ENCODE measurements around the gene SLC15A1.

The SLC15A1 gene

GRCh38 chr13:98751861-98752466 is 508 bp downstream of the SLC15A1 start:
- DNase-seq (ENCODE audit: low read depth), result no peak

- DNase-seq (ENCODE audit: low read depth), result no peak
Measured at GRCh38 chr13:98751367-98751782, 1.1 kb downstream of the SLC15A1 start.

- DNase-seq (ENCODE audit: low read depth), result no peak
Measured at GRCh38 chr13:98749501-98749900, 3.0 kb downstream of the SLC15A1 start.

DNA sequence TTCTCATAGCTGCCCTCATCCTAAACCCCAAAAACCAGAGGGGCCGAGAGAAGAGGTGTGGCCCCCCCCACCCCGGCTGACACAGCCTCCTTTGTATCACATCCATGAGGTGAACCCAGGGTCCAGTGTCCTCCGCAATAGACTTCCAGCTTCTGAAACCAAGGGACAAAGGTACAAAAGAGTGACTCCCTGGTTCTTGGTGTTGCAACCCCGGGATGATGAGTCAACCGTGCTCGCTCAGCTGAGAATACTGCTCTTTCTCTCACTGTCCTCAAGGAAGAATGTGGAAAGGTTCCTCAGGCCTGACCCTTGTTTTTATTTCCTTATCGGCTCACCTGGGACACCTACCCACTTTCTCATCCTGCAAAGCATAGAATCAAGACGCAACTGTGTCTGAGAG is 5.5 kb downstream of the SLC15A1 start:
- DNase-seq (ENCODE audit: low read depth), result no peak

GRCh38 chr13:98743377-98743776 is 9.1 kb downstream of the SLC15A1 start:
- no peak for DNase-seq (ENCODE audit: low read depth)

GRCh38 chr13:98742961-98743360 is 9.5 kb downstream of the SLC15A1 start:
- DNase-seq (ENCODE audit: low read depth), result no peak

DNA sequence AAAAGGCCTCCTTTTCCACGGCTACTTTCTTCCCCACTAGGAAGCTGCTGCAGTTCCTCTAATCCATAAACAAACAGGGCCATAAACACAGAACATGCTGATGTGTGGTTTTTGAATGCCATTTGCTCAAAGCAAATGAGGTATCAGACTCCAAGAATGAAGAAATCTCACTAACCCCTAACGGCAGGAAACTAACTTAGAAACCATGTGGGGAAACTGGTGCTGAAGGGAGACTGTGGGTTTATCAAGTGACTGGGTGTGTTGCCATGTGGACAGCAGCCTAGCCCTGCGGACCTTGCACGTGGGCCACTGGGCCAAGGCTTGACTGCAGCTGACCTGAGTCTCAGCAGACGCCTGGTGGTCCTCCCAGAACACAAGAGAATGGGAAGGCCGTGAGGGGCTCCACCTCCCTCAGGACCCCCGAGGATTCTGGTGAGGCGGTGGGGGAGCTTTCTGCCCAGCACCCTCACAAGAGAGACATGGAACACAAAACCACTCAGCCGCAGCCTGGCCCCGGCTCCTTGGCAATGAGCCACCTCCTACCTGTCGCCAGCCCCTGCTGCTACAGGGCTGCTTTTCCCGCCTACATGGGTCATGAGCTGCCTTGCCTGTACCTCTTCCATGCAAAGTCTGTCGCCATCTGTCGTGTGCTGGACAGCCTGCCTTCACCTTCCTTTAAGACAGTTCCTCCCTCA is 10.6 kb downstream of the SLC15A1 start:
- DNase-seq (ENCODE audit: low read depth), result no peak

GRCh38 chr13:98740131-98740530 is 12.3 kb downstream of the SLC15A1 start:
- no peak for DNase-seq (ENCODE audit: low read depth)

DNA sequence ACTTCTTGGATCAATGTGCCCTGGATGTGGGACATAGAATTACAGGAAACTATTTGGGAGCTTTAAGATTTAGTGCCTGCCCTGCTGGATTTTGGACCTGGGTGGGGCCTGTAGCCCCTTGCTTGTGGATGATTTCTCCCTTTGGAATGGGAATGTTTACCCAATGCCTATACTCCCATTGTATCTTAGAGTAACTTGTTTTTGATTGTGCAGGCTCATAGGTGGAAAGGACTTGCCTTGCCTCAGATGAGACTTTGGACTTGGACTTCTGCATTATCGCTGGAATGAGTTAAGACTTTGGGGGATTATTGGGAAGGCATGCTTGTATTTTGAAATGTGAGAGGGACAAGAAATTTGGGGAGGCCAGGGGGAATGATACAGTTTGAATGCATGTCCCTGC is 13.5 kb downstream of the SLC15A1 start:
- no peak for DNase-seq (ENCODE audit: low read depth)

DNA sequence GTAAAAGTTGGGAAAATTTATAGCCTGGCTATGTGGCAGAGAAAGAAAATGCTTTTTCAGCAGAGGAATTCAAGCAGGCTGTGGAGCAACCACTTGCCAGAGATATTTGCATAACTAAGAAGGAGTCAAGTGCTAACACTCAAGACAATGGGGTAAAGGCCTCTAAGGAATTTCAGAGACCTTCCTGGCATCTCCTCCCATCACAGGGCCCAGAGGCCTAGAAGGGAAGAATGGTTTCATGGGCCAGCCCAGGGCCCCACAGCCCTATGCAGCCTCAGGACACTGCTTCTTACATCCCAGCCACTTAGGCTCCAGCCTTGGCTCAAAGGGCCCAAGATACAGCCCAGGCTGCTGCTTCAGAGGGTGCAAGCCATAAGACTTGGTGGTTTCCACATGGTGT is 14.3 kb downstream of the SLC15A1 start:
- DNase-seq (ENCODE audit: low read depth), result no peak

DNA sequence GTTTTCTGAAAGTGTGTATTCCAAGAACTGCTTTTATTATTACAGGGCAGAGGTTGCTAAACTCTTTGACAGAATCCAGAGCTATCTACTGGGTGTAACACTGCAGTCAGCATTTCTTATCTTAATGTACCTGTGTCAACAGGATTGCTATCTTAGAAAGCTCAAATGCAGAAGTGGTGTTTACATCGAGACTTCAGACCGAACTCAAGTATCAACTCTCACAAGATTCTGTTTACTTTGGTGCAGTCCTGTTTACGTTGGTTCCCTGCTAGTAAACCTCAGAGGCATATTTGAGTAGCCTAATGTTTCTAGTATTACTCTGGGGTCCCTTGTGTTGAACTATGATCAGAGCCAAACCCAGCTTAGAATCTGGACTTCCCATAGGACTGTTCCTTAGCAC is 20.5 kb downstream of the SLC15A1 start:
- DNase-seq (ENCODE audit: low read depth), result no peak

GRCh38 chr13:98731038-98731437 is 21.4 kb downstream of the SLC15A1 start:
- DNase-seq (ENCODE audit: low read depth), result no peak

- DNase-seq (ENCODE audit: low read depth), result no peak
Measured at GRCh38 chr13:98730441-98730840, 22.0 kb downstream of the SLC15A1 start.

GRCh38 chr13:98729658-98730057 is 22.8 kb downstream of the SLC15A1 start:
- DNase-seq (ENCODE audit: low read depth), result no peak

- no peak for DNase-seq (ENCODE audit: low read depth)
Measured at GRCh38 chr13:98722958-98723357, 29.5 kb downstream of the SLC15A1 start.

DNA sequence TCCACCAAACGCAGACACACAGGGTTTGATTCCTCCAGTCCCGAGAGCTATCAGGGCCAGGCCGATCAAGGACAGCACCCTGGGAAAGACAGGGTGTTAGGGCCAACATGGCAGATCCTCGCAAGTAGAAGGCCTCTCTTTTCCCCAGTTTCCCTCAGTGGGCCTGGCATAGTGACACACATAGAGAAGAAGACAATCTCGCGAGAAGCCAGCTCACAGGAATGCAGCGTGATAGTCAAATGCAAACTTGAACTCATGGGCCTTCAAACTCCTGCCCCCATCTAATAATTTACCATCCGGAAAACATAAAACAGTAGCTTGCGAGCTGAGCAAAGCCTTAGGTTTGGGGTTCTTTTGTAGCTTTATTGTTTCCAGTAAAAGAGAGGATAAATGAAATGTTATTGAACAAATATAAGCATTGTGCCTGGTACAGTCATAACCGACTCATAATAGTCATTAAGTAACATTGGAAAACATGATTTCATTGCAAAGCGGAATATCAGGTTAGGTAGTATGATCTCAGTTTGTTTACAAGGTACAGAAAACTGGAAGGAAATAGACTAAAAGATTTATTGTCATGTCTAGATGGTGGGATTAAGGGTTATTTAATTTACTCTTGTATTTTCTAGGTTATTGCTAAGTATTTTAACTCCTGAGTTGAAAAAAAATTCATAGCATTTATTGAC is 30.5 kb downstream of the SLC15A1 start:
- no peak for DNase-seq (ENCODE audit: low read depth)

DNA sequence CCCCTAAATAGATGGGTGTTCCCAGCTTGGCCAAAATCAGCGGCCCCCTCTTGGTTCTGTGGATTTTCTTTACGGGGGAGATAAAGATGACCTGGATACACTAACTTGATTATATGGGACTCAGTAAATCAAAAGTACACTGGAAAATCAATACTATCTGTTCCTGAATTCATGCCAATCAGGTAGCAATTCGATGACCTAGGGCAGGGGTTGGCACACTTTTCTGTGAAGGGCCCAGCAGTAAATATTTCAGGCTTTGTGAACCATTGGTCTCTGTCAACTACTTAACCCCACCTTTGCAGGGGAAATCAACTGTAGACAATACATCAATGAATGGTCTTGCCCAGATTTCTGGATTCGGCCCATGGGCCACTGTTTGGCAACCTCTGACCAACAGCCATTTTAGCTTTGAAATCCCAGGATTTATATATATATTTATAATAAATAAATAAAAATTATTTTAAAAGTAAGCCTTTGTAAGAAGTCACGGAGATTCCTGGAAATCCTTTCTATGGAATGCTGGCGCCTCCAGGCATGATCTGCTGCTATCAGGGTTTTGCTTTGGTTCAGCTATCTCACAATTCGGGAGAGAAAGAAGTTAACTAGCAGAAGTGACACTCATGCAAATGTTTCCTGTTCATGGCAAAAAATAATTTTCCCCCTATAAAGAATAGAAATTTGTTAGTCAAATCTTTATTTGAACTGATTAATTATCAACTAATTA is 32.8 kb downstream of the SLC15A1 start:
- no peak for DNase-seq (ENCODE audit: low read depth)

DNA sequence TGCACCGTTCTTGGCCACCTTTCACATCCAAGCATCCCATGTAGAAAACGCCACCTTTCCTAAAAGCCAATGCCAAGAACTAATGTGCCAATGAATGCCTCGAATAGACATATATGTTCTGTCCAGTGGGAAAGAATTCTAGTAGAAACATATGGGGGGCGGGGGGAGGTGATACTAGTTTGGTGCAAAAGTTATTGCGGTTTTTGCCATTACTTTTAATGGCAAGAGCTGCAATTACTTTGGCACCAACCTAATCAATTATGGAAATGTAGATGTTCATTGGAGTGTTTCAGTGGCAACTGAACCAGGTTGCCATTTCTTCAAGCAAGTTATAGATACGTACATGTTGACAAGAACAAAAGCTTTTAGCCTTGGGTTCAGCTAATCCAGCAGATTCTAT is 34.6 kb downstream of the SLC15A1 start:
- no peak for DNase-seq (ENCODE audit: low read depth)

GRCh38 chr13:98717256-98717655 is 35.2 kb downstream of the SLC15A1 start:
- DNase-seq (ENCODE audit: low read depth), result no peak

GRCh38 chr13:98710521-98710920 is 42.0 kb downstream of the SLC15A1 start:
- DNase-seq (ENCODE audit: low read depth), result no peak

- no peak for DNase-seq (ENCODE audit: low read depth)
Measured at GRCh38 chr13:98707281-98707999, 45.0 kb downstream of the SLC15A1 start.

DNA sequence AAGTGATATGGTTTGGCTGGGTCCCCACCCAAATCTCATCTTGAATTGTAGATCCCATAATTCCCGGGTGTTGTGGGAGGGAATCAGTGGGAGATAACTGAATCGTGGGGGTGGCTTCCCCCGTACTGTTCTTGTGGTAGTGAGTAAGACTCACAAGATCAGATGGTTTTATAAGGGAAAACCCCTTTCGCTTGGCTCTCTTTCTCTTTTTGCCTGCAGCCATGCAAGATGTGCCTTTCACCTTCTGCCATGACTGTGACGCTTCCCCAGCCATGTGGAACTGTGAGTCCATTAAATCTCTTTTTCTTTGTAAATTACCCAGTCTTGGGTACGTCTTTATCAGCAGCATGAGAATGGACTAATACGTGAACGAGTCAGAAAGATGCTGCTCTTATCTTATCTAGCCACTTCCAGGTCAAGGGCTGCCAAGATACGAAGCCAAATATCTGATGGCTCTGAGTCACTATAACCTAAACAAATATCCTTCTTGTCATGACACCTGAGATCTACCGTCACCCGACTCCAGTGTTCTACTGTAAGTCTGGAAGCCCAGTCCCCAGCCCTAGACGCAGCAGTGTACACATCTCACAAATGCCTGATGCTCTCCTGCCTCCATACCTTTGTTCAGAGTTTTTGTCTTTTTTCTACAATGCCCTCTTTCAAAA is 45.9 kb downstream of the SLC15A1 start:
- no peak for DNase-seq (ENCODE audit: low read depth)
